22Rv1 (cell line): ENCODE results near the gene SH3TC1.

Experiments
- H3K27ac ChIP-seq: fragments of 450-650 bp; 2 replicates; pipeline ENCODE4 v1.5.1; 2017
- CTCF ChIP-seq: fragments of 450-650 bp; IDR thresholded peaks from 2 replicates; pipeline ENCODE4 v1.5.1; 2017; ENCODE audit warnings: mild to moderate bottlenecking
- ZFX ChIP-seq: fragments of 450-650 bp; IDR thresholded peaks from 2 replicates; pipeline ENCODE4 v1.6.1; 2017; ENCODE audit warnings: antibody characterized with exemption, borderline replicate concordance

Gene SH3TC1

GRCh38 chr4:8200302-8200975, 1.3 kb downstream of the SH3TC1 start:
- no peak for TF ChIP-seq ZFX
- TF ChIP-seq CTCF: no peak
- no peak overlapping the region for H3K27ac ChIP-seq

- TF ChIP-seq CTCF: no peak
- TF ChIP-seq ZFX: no peak
- no peak overlapping the region for H3K27ac ChIP-seq
Measured at GRCh38 chr4:8201321-8201781, 2.3 kb downstream of the SH3TC1 start.

- H3K27ac ChIP-seq: no peak overlapping the region
Measured at GRCh38 chr4:8202108-8203051, 3.3 kb downstream of the SH3TC1 start.

GRCh38 chr4:8203052-8203401, 3.9 kb downstream of the SH3TC1 start:
- TF ChIP-seq CTCF: no peak
- no peak for TF ChIP-seq ZFX
- H3K27ac ChIP-seq: no peak overlapping the region

More at GRCh38 chr4:8202108-8203051, 3.3 kb downstream of the SH3TC1 start:
- TF ChIP-seq ZFX (no peak), CTCF (no peak)

GRCh38 chr4:8203817-8204216, 4.7 kb downstream of the SH3TC1 start:
- no peak overlapping the region for H3K27ac ChIP-seq
- TF ChIP-seq CTCF (no peak), ZFX (no peak)

- no peak overlapping the region for H3K27ac ChIP-seq
- TF ChIP-seq CTCF (no peak), ZFX (no peak)
Measured at GRCh38 chr4:8204576-8205227, 5.6 kb downstream of the SH3TC1 start.
